Measurements from ENCODE around the gene ERBB4.

- TF ChIP-seq CTCF (IDR thresholded peaks at IDR 0.05) (no peak), POLR2AphosphoS5 (IDR thresholded peaks at IDR 0.05) (no peak), POLR2A (IDR thresholded peaks at IDR 0.05) (no peak)
These were observed 1050.9 kb downstream of the ERBB4 start for GRCh38 chr2:211487733-211488132.

All from prostate gland (tissue), 2 donors.